Esophagus (tissue), 2 donors: ENCODE measurements around the gene ZKSCAN2. TPM values are rescaled to one million over a fixed set of nuclear protein-coding genes. Genes with fewer than 3 reads are reported as not detected.

ENCODE experiments used
- H3K27ac ChIP-seq, 2 donors: one replicate each; pipeline ENCODE4 v1.5.1; 2013; ENCODE audit warnings: low read depth in 2 of 2, mild to moderate bottlenecking in 2 of 2, inconsistent platforms in 1 of 2, low read length in 1 of 2, moderate library complexity in 1 of 2
- H3K27me3 ChIP-seq, 2 donors: one replicate each; pipeline ENCODE4 v1.6.1; 2013; ENCODE audit warnings: low read length in 2 of 2, control low read depth in 1 of 2, mild to moderate bottlenecking in 1 of 2; ENCODE audit not compliant: insufficient read depth in 2 of 2, control insufficient read depth in 1 of 2
- H3K36me3 ChIP-seq, 2 donors: one replicate each; pipeline ENCODE4 v1.6.1; 2013; ENCODE audit warnings: low read length in 1 of 2; ENCODE audit not compliant: control insufficient read depth in 2 of 2, insufficient read depth in 2 of 2
- H3K4me1 ChIP-seq, 2 donors: one replicate each; pipeline ENCODE4 v1.6.1; 2013; ENCODE audit warnings: low read length in 1 of 2; ENCODE audit not compliant: control insufficient read depth in 2 of 2, insufficient read depth in 2 of 2
- H3K4me3 ChIP-seq, 2 donors: one replicate each; pipeline ENCODE4 v1.5.1; 2013; ENCODE audit warnings: low read length in 2 of 2, mild to moderate bottlenecking in 2 of 2, low read depth in 1 of 2, moderate library complexity in 1 of 2
- H3K9me3 ChIP-seq, 2 donors: one replicate each; pipeline ENCODE4 v1.6.1; 2013; ENCODE audit warnings: mild to moderate bottlenecking in 2 of 2, low read depth in 1 of 2, low read length in 1 of 2, moderate library complexity in 1 of 2; ENCODE audit not compliant: control insufficient read depth in 2 of 2, insufficient read depth in 1 of 2
- WGBS, 2 donors: extraction: QIAGEN DNeasy Blood & Tissue Kit; methylation state at CpG; one replicate each; pipeline ENCODE4 v1.1.7; 2013; 5-methylcytosine and 5-hydroxymethylcytosine counted together
- polyA plus RNA-seq, 2 donors: library from polyadenylated mRNA; stranded (reverse); fragments of 200-250 nt; gene quantifications; one replicate each; pipeline ENCODE4 v1.2.3, GENCODE V29; 2013
- donor health status: healthy with polysubstance abuse.
- donor health status: Bipolar disorder and iron deficiency.

Gene ZKSCAN2
- polyA plus RNA-seq, result under 1 TPM; 0.43 to 0.46 TPM

DNA sequence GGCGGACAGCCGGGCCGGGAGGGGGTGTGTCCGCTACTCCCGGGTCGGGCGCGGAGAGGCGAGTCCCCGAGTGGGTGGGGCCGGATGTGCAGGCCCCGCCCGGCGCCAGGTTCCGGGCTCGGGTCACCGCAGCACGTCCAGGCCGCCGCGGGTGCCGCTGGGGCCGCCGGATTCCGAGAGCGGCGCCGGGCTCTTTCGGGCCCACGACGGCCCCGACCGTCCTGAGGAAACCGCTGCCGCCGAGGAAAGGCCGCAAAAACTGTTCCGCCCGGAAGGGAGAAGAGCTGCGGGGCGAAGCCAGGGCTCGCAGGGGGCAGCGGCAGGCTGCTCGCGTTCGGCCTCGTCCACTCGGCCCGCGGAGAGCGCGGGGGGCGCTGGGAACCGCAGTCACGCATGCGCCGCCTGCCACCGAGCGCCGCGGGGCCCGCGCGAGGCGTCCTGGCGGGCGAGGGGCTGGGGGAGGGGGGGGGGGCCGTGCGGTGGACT, at the start of gene ZKSCAN2:
TSS of gene ZKSCAN2 (minus strand) at position 376 of the 486 bp plus-strand sequence. CDS start 718 bp downstream, outside the sequence.
- peak within 1 kb of the TSS; percentile 91 to 97 for H3K27ac ChIP-seq
- no peaks in the 10 kb centered on the region for H3K9me3 ChIP-seq
- 1% methylated on average over 23 to 69 of the region's 69 CpGs for WGBS, 2 donors
- peaks cover 0 to 10% of the 10 kb centered on the region in 2 donors for H3K4me1 ChIP-seq
- H3K36me3 ChIP-seq, result peaks cover 0 to 5% of the 10 kb centered on the region in 2 donors
- H3K27me3 ChIP-seq, result no peaks in the 10 kb centered on the region
- peak within 1 kb of the TSS; percentile 63 to 90 for H3K4me3 ChIP-seq

DNA sequence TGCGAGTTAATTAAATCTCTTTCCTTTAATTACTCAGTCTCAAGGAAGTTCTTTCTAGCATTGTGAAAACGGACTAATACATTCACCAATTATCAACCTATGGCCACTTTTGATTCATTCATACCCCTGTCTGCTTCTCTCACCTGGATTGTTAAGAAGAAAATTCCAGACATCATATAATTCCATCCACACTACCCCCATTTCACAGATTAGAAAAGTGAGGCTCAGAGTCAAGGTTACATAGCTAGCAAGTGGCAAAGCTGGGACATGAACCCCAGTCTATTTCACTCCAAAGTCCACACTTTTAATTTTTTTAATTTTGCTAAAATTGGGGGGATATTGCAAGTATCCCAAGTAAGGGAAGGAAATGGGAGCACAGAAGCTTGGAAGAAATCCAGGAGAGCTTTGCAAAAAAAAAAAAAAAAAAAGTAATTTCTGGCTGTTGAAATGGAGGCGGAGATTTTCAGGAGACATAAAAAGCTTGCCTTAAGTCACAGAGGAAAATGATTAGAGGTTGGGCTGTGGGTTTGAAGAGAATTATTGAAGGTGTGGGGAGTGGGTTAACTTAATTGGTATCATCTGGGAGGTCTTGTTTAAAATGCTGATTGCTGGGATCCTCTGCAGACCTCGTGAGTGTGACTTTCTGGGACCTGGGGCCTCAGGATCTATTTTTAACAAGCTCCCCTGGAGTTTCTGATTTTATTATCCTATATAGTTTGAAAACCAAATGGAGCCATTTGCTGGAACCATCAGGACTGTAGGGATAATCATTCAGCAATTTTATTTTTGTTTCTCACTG, 42.3 kb upstream of the ZKSCAN2 start:
- H3K4me1 ChIP-seq, result no peaks in the 10 kb centered on the region
- WGBS, 2 donors, result 43 to 59% methylated on average over 4 of the region's 4 CpGs
- no peaks in the 10 kb centered on the region for H3K27me3 ChIP-seq
- H3K9me3 ChIP-seq, result no peaks in the 10 kb centered on the region
- H3K36me3 ChIP-seq, result no peaks in the 10 kb centered on the region
- H3K27ac ChIP-seq, result no peak overlapping the region
- no peak overlapping the region for H3K4me3 ChIP-seq

DNA sequence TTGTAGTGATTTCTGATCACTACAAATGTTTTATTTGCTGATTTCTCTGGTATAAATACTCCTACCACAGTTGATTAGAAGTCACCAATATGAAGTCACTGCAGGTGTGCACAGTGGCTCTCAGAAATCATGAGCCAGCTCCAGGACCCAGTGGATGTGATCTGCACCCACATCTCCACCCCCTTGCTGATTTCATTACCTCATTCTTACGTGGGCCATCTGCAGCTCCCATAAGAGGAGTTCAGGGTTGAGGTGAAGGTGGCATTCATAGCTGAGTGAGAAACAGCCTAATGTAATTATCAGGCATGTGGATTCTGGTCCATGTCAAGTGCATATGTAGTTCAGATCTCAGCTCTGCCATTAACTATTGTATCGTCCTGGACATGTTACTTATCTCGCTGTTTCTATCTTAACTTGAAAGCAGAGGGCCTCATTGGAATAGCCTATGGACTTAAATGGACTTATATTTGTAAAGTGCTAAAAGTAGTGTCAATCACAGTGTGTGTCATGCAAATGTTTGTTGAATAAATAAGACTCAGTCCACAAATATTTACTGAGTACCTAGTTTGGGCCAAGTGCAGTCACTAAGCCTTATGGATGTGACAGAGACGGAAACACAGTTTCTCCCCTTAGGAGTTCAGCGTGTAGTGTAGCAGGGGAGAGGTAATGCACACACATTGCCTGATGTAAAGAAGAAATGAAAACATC, 40.7 kb upstream of the ZKSCAN2 start:
- H3K36me3 ChIP-seq, result no peaks in the 10 kb centered on the region
- no peak overlapping the region for H3K4me3 ChIP-seq
- H3K27ac ChIP-seq, result no peak overlapping the region
- H3K9me3 ChIP-seq, result no peaks in the 10 kb centered on the region
- no peaks in the 10 kb centered on the region for H3K4me1 ChIP-seq
- H3K27me3 ChIP-seq, result no peaks in the 10 kb centered on the region
- 59 to 64% methylated on average over 5 of the region's 5 CpGs for WGBS, 2 donors

DNA sequence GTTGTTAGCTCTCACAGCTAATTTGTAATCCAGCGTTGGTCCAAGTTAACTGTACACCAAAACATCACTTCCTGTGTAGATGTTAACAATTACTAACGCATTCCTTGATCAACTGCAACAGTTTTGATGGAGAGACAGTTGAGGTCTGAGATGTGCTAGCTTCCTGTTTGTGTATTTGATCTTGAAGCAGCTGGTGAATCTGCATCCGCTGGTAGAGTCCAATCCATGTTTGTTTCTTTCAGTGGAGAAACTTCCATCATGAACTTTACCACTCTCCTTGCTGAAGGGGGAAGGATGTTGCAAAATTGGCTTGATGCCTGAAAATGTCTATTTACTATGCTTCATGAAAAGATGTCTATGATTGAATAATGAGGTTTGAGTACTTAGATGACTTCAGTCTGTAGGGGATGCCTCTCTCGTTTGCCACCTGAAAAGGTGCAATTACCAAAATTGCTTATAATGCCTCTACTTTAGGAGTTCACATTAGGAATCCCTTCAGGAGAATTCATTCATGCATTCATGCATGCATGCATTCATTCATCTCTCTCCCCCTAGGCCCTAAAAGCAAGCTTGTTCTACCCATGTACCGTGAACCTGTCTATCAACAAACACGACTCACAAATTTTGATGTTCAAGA, 39.6 kb upstream of the ZKSCAN2 start:
- H3K4me1 ChIP-seq, result no peaks in the 10 kb centered on the region
- no peaks in the 10 kb centered on the region for H3K27me3 ChIP-seq
- no peaks in the 10 kb centered on the region for H3K36me3 ChIP-seq
- no peak overlapping the region for H3K27ac ChIP-seq
- whole genome bisulfite sequencing, 2 donors, result 59 to 75% methylated on average over 6 of the region's 6 CpGs
- H3K4me3 ChIP-seq, result no peak overlapping the region
- no peaks in the 10 kb centered on the region for H3K9me3 ChIP-seq

DNA sequence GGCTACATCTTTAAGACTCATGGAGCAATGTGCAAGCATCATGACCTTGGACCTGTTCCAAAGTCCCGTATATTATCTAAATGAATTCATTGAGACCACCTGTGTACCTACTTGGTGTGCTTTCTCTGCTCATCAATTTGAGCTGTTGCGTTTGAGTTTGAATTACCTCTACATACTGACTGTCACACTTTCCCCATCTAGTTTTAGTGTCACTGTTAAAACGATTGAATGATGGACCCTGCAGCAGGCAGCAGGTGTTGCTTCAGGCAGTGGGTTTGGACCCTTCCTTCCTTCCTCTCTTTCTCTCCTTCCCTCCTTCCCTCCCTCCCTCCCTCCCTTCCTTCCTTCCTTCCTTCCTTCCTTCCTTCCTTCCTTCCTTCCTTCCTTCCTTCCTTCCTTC, 33.9 kb upstream of the ZKSCAN2 start:
- Histone ChIP-seq H3K27me3 (no peaks in the 10 kb centered on the region), H3K9me3 (no peaks in the 10 kb centered on the region), H3K36me3 (no peaks in the 10 kb centered on the region), H3K27ac (no peak overlapping the region), H3K4me1 (no peaks in the 10 kb centered on the region), H3K4me3 (no peak overlapping the region)
- WGBS, 2 donors, result 45 to 70% methylated on average over 3 of the region's 3 CpGs

DNA sequence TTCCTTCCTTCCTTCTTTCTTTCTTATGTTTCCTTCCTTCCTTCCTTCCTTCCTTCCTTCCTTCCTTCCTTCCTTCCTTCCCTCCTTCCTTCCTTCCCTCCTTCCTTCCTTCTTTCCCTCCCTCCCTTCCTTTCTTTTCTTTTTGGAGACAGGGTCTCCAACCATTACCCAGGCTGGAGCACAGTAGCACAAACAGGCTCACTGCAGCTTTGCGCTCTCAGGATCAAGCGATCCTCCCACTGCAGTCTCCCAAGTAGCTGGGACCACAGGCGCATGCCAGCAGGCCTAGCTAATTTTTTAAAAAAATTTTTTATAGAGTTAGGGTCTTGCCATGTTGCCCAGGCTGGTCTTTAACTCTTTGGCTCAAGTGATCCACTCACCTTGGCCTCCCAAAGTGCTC, 31.8 kb upstream of the ZKSCAN2 start:
- H3K27ac ChIP-seq, result no peak overlapping the region
- no peak overlapping the region for H3K4me3 ChIP-seq
- no peaks in the 10 kb centered on the region for H3K36me3 ChIP-seq
- WGBS, 2 donors, result 91 to 96% methylated on average over 3 of the region's 3 CpGs
- no peaks in the 10 kb centered on the region for H3K9me3 ChIP-seq
- no peaks in the 10 kb centered on the region for H3K4me1 ChIP-seq
- no peaks in the 10 kb centered on the region for H3K27me3 ChIP-seq

DNA sequence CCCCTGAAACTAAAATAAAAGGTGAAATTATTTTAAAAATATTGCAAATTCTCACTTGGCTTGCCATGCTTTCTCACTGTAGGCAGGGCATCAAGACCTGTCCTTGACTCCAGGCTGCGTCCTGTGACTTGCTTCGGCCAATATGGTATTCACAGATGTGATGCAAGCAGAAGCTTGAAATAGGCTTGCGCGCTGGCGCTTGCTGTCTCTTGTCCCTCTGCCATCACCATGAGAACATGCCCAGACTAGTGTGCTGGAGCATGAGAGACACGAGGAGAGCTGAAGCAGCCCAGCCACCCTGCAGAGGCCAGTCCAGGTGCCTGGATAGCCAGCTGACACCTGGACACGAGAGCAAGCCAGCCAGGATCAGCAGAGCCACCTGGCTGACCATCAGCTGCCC, 21.8 kb upstream of the ZKSCAN2 start:
- Histone ChIP-seq H3K4me3 (no peak overlapping the region), H3K9me3 (peaks cover 0 to 2% of the 10 kb centered on the region in 2 donors), H3K4me1 (peaks cover 0 to 3% of the 10 kb centered on the region in 2 donors), H3K36me3 (no peaks in the 10 kb centered on the region), H3K27ac (no peak overlapping the region), H3K27me3 (no peaks in the 10 kb centered on the region)
- WGBS, 2 donors, result 63 to 64% methylated on average over 7 of the region's 7 CpGs

DNA sequence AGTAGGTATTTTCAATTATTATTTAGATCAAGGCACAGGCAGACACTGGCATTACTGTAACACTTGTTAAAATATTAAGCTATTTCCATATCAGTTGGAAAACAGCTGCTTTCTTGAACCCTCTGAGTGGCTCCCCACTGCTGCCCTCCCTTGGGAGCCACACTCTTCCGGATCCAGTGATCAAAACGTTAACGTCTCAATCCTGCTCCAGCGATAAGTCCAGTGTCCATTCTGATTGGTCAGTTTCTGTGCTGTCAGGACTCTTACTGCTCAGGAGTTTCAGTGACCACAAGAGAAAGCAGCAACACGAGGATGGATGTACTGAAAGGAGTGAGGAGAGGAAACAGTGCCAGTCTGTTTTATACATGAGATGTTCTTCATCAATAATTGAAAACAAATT, 13.8 kb upstream of the ZKSCAN2 start:
- WGBS, 2 donors, result 70 to 76% methylated on average over 5 of the region's 5 CpGs
- no peak overlapping the region for H3K4me3 ChIP-seq
- peaks cover 0 to 3% of the 10 kb centered on the region in 2 donors for H3K4me1 ChIP-seq
- no peaks in the 10 kb centered on the region for H3K36me3 ChIP-seq
- H3K27me3 ChIP-seq, result no peaks in the 10 kb centered on the region
- H3K27ac ChIP-seq, result no peak overlapping the region
- no peaks in the 10 kb centered on the region for H3K9me3 ChIP-seq

DNA sequence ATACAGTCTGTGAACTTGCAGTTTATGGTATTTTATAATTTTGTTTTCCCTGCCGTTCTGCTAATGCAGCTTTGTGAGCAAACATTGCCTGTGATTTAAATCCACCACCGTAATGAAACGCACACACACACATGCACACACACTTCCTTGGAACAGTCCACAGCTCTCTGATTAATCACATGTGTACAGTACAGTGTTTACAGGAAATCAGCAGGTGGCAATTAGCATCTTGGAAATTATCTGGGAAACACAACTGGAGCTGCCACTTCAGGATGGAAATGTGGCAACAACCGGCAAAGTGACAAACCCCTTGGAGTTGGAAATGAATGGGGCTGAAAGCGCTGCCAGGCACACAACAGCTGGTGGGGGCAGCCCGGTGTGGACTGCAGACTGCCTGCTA, 12.9 kb upstream of the ZKSCAN2 start:
- no peaks in the 10 kb centered on the region for H3K4me1 ChIP-seq
- no peaks in the 10 kb centered on the region for H3K9me3 ChIP-seq
- no peak overlapping the region for H3K4me3 ChIP-seq
- WGBS, 2 donors, result 68 to 74% methylated on average over 6 of the region's 6 CpGs
- no peak overlapping the region for H3K27ac ChIP-seq
- H3K27me3 ChIP-seq, result no peaks in the 10 kb centered on the region
- no peaks in the 10 kb centered on the region for H3K36me3 ChIP-seq
